Measurements from ENCODE around the gene PCDHGA2. TPM values are rescaled to one million over a fixed set of nuclear protein-coding genes. Genes with fewer than 3 reads are reported as not detected.

PCDHGA2 gene
- total RNA-seq, 1 experiment from 2014 or later: not detected

GRCh38 chr5:141389153-141390042, 50.8 kb downstream of the PCDHGA2 start:
- DNase-seq: no peak
- peaks cover 17% of the 10 kb centered on the region for H3K9me3 Mint-ChIP-seq (ENCODE audit: low read depth, unreplicated experiment)
- no peak overlapping the region for H3K27ac Mint-ChIP-seq (ENCODE audit: unreplicated experiment)
- no peak overlapping the region for H3K4me3 Mint-ChIP-seq (ENCODE audit: low read depth, unreplicated experiment)
- no peak for TF ChIP-seq CTCF (IDR thresholded peaks at IDR 0.05; ENCODE audit: unreplicated experiment)
- no peaks in the 10 kb centered on the region for H3K4me1 Mint-ChIP-seq (ENCODE audit: low read depth, unreplicated experiment)
- BruUV-seq (replicated peaks): no TSS peak
- CTCF ChIA-PET: no interaction called here
- no peaks in the 10 kb centered on the region for H3K27me3 Mint-ChIP-seq (ENCODE audit: unreplicated experiment)
- intact Hi-C loops (cut with micrococcal nuclease; ENCODE audit: unreplicated experiment): no loop called here
- peaks cover 9% of the 10 kb centered on the region for H3K36me3 Mint-ChIP-seq (ENCODE audit: insufficient read depth, unreplicated experiment)

- CTCF ChIA-PET: no interaction called here
- Mint-ChIP-seq H3K9me3 (ENCODE audit: low read depth, unreplicated experiment) (peaks cover 20% of the 10 kb centered on the region), H3K36me3 (ENCODE audit: insufficient read depth, unreplicated experiment) (peaks cover 9% of the 10 kb centered on the region), H3K27me3 (ENCODE audit: unreplicated experiment) (no peaks in the 10 kb centered on the region), H3K4me3 (ENCODE audit: low read depth, unreplicated experiment) (no peak within 1 kb of the TSS), H3K27ac (ENCODE audit: unreplicated experiment) (no peak within 1 kb of the TSS), H3K4me1 (ENCODE audit: low read depth, unreplicated experiment) (no peaks in the 10 kb centered on the region)
- no peak for DNase-seq
- no TSS peak for BruUV-seq (replicated peaks)
- TF ChIP-seq CTCF (IDR thresholded peaks at IDR 0.05; ENCODE audit: unreplicated experiment): no peak
- intact Hi-C loops (cut with micrococcal nuclease; ENCODE audit: unreplicated experiment): no loop called here
Measured at GRCh38 chr5:141392429-141393198, 54.1 kb downstream of the PCDHGA2 start, which contains the start of gene PCDHGA8. Gene PCDHGA8 (plus strand): TSS chr5:141392633. CDS start chr5:141392814, 181 bp downstream.

Other genes starting within 250 kb of the PCDHGA2 start
- gene PCDHB2, start 244.1 kb upstream of the PCDHGA2 start, total RNA-seq (2022): 0.24 TPM in 1 of 2 replicates, not detected in the other
- gene PCDHB3, start 238.3 kb upstream of the PCDHGA2 start, total RNA-seq (2022): 0.09 and 0.10 TPM in 2 replicates
- not detected in 2 replicates for gene PCDHB4, start 216.9 kb upstream of the PCDHGA2 start, total RNA-seq (2022)
- gene PCDHB5, start 203.6 kb upstream of the PCDHGA2 start, total RNA-seq (2022): not detected in 2 replicates
- not detected in 2 replicates for gene PCDHB6, start 188.7 kb upstream of the PCDHGA2 start, total RNA-seq (2022)
- 0.26 and 0.37 TPM in 2 replicates for gene PCDHB7, start 166.1 kb upstream of the PCDHGA2 start, total RNA-seq (2022)
- gene PCDHB8, start 161.0 kb upstream of the PCDHGA2 start, total RNA-seq (2022): 0.21 and 0.61 TPM in 2 replicates
- 0.35 and 0.66 TPM in 2 replicates for gene PCDHB16, start 156.4 kb upstream of the PCDHGA2 start, total RNA-seq (2022)
- 2.4 and 3.5 TPM in 2 replicates for gene PCDHB9, start 151.6 kb upstream of the PCDHGA2 start, total RNA-seq (2022)
- 1.0 and 1.2 TPM in 2 replicates for gene PCDHB10, start 146.4 kb upstream of the PCDHGA2 start, total RNA-seq (2022)
- gene PCDHB11, start 139.1 kb upstream of the PCDHGA2 start, total RNA-seq (2022): 0.83 and 0.85 TPM in 2 replicates
- gene PCDHB12, start 130.0 kb upstream of the PCDHGA2 start, total RNA-seq (2022): 1.3 and 1.6 TPM in 2 replicates
- gene PCDHB13, start 124.8 kb upstream of the PCDHGA2 start, total RNA-seq (2022): 0.86 and 1.1 TPM in 2 replicates
- gene PCDHB14, start 115.4 kb upstream of the PCDHGA2 start, total RNA-seq (2022): 5.7 and 6.3 TPM in 2 replicates
- gene PCDHB15, start 93.4 kb upstream of the PCDHGA2 start, total RNA-seq (2022): 1.1 and 1.4 TPM in 2 replicates
- gene SLC25A2, start 34.7 kb upstream of the PCDHGA2 start, total RNA-seq (2022): 0.26 and 0.27 TPM in 2 replicates
- 73.2 and 79.6 TPM in 2 replicates for gene TAF7, start 18.0 kb upstream of the PCDHGA2 start, total RNA-seq (2022)
- 0.29 TPM in 1 of 2 replicates, not detected in the other for gene PCDHGA1, start 8.2 kb upstream of the PCDHGA2 start, total RNA-seq (2022)
- gene PCDHGA3, start 5.1 kb downstream of the PCDHGA2 start, total RNA-seq (2022): not detected in 2 replicates
- 0.19 and 0.20 TPM in 2 replicates for gene PCDHGB1, start 11.3 kb downstream of the PCDHGA2 start, total RNA-seq (2022)
- 0.07 TPM in 2 replicates for gene PCDHGA4, start 16.3 kb downstream of the PCDHGA2 start, total RNA-seq (2022)
- 0.34 and 0.38 TPM in 2 replicates for gene PCDHGB2, start 21.2 kb downstream of the PCDHGA2 start, total RNA-seq (2022)
- gene PCDHGA5, start 25.4 kb downstream of the PCDHGA2 start, total RNA-seq (2022): 0.10 and 0.12 TPM in 2 replicates
- 1.2 and 1.6 TPM in 2 replicates for gene PCDHGB3, start 31.5 kb downstream of the PCDHGA2 start, total RNA-seq (2022)
- gene PCDHGA6, start 35.1 kb downstream of the PCDHGA2 start, total RNA-seq (2022): 0.71 and 0.80 TPM in 2 replicates
- 0.73 and 0.90 TPM in 2 replicates for gene PCDHGA7, start 44.0 kb downstream of the PCDHGA2 start, total RNA-seq (2022)
- gene PCDHGB4, start 48.9 kb downstream of the PCDHGA2 start, total RNA-seq (2022): 7.0 and 8.2 TPM in 2 replicates
- 0.95 and 1.1 TPM in 2 replicates for gene PCDHGA8, start 53.9 kb downstream of the PCDHGA2 start, total RNA-seq (2022)
- gene PCDHGB5, start 59.2 kb downstream of the PCDHGA2 start, total RNA-seq (2022): 9.1 and 12.4 TPM in 2 replicates
- gene PCDHGA9, start 64.0 kb downstream of the PCDHGA2 start, total RNA-seq (2022): 16.0 and 18.1 TPM in 2 replicates
- gene PCDHGB6, start 69.3 kb downstream of the PCDHGA2 start, total RNA-seq (2022): 9.6 and 13.4 TPM in 2 replicates
- gene PCDHGA10, start 74.2 kb downstream of the PCDHGA2 start, total RNA-seq (2022): 2.6 and 3.7 TPM in 2 replicates
- 9.8 and 13.6 TPM in 2 replicates for gene PCDHGB7, start 78.9 kb downstream of the PCDHGA2 start, total RNA-seq (2022)
- gene PCDHGA11, start 82.3 kb downstream of the PCDHGA2 start, total RNA-seq (2022): 2.3 and 2.8 TPM in 2 replicates
- 2.1 and 2.9 TPM in 2 replicates for gene PCDHGA12, start 91.7 kb downstream of the PCDHGA2 start, total RNA-seq (2022)
- gene PCDHGC3, start 137.2 kb downstream of the PCDHGA2 start, total RNA-seq (2022): 49.4 and 73.0 TPM in 2 replicates
- gene PCDHGC4, start 146.3 kb downstream of the PCDHGA2 start, total RNA-seq (2022): 1.2 and 2.2 TPM in 2 replicates
- gene PCDHGC5, start 150.3 kb downstream of the PCDHGA2 start, total RNA-seq (2022): 1.5 and 2.1 TPM in 2 replicates